ENCODE measurements around the gene B3GAT1. TPM values are rescaled to one million over a fixed set of nuclear protein-coding genes. Genes with fewer than 3 reads are reported as not detected.

The B3GAT1 gene
- total RNA-seq, 2 donors from 2014 or later: 0.12 to 0.22 TPM

DNA sequence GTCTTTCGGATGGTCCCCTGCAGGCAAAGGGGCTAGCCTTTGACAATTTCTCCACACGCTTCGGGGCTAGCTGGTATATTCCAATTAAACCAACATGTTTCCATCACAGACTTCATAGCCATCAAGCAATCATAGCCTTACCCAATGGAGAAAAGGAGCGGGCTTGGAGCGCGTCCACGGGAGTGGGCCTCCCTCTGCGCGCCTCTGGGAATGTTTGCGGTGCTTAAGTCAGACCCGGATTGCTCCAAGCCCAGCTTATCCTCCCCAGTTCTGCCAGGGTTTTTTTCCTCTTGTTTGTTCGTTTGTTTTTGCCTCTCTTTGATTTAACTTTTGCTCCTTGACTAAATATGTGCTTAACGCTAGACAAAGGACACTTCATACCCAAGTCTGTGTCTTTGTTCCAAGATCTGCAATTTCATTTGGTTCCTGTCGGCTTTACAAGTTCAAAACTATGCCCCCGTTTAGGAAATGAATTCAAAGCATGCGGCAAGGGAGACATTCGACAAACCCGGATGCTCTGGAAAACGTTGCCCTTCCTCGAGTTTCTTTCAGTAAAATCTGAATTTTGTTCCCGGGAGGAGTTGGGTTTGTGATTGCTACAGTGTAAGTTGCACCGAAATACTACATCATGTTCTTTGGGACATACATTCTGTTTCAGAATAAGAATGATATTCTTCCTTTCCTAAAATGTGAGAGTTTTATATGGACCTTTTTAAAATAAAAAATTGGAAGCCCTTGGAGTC lies 81.3 kb downstream of the B3GAT1 start:
- ATAC-seq (no peak), DNase-seq (no peak)
- intact Hi-C loops (cut with DNase I, micrococcal nuclease): no loop called here

Other genes starting within 250 kb of the B3GAT1 start
- gene NCAPD3, start 188.3 kb downstream of the B3GAT1 start, total RNA-seq: 10 to 100 TPM; 11.5 to 17.0 TPM
- gene VPS26B, start 187.6 kb downstream of the B3GAT1 start, total RNA-seq: 10 to 100 TPM; 40.8 to 41.1 TPM
- gene THYN1, start 158.9 kb downstream of the B3GAT1 start, total RNA-seq: 10 to 100 TPM; 28.5 to 32.0 TPM
- 10 to 100 TPM; 28.1 to 30.7 TPM for gene ACAD8, start 158.7 kb downstream of the B3GAT1 start, total RNA-seq
- gene GLB1L3, start 135.9 kb downstream of the B3GAT1 start, total RNA-seq: not detected
- 10 to 100 TPM; 22.6 to 28.6 TPM for gene GLB1L2, start 80.3 kb downstream of the B3GAT1 start, total RNA-seq

Data from left colon (tissue), 2 donors.